Stomach smooth muscle (tissue), 2 donors: ENCODE results near the gene PAK5.
"Not testable (repeated sequence)": the region's sequence is repeated elsewhere in the genome, so short reads cannot be mapped to it uniquely, and the experiment has no call there.

Experiments
- H3K27ac ChIP-seq: one replicate; pipeline ENCODE4 v1.7.0; 2013; ENCODE audit warnings: mild to moderate bottlenecking, low read length, inconsistent platforms
- H3K27me3 ChIP-seq, 2 donors: one replicate each; pipeline ENCODE4 v1.7.0; 2013; ENCODE audit warnings: low read length in 2 of 2; ENCODE audit not compliant: insufficient read depth in 2 of 2, control insufficient read depth in 1 of 2
- H3K36me3 ChIP-seq, 2 donors: one replicate each; pipeline ENCODE4 v1.7.0; 2013; ENCODE audit warnings: low read length in 2 of 2; ENCODE audit not compliant: control insufficient read depth in 2 of 2, insufficient read depth in 2 of 2
- H3K4me1 ChIP-seq: one replicate; pipeline ENCODE4 v1.7.0; 2013; ENCODE audit warnings: low read length; ENCODE audit not compliant: control insufficient read depth, insufficient read depth
- H3K4me3 ChIP-seq, 2 donors: one replicate each; pipeline ENCODE4 v1.7.0; 2013; ENCODE audit warnings: low read length in 2 of 2
- H3K9ac ChIP-seq, 2 donors: one replicate each; pipeline ENCODE4 v1.7.0; 2013; ENCODE audit warnings: low read length in 2 of 2, mild to moderate bottlenecking in 1 of 2
- H3K9me3 ChIP-seq, 2 donors: one replicate each; pipeline ENCODE4 v1.7.0; 2013; ENCODE audit warnings: low read length in 2 of 2; ENCODE audit not compliant: control insufficient read depth in 2 of 2
- donor health status: healthy.
- donor health status: Pancreatic carcinoma.

Gene PAK5

DNA sequence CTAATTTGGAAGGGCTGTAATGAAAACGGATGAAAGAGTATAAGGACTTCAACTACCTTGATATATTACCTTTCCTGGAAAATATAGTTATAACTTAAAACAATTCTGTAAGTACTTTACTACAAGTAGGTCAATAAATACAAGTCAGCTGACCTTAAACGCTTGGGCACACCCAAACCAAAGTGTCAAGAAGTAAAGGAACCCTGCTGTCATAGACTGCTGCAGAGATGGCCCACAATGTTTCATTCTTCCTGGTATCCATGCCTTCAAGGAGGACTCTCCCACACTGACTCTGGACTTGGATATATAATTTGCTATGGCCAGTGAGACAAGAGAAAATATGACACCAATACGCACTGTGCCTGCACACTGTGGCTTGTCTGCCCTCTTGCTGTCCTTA, 192.5 kb downstream of the PAK5 start:
- H3K27ac ChIP-seq = no peak overlapping the region
- no peaks in the 10 kb centered on the region for H3K9me3 ChIP-seq
- H3K4me3 ChIP-seq = no peak overlapping the region
- H3K9ac ChIP-seq = no peak overlapping the region
- H3K4me1 ChIP-seq = no peaks in the 10 kb centered on the region
- H3K36me3 ChIP-seq = no peaks in the 10 kb centered on the region
- H3K27me3 ChIP-seq = no peaks in the 10 kb centered on the region

GRCh38 chr20:9642882-9643281, 196.0 kb downstream of the PAK5 start:
- Histone ChIP-seq H3K27ac (no peak overlapping the region), H3K4me1 (no peaks in the 10 kb centered on the region), H3K36me3 (no peaks in the 10 kb centered on the region), H3K4me3 (no peak overlapping the region), H3K9me3 (no peaks in the 10 kb centered on the region), H3K27me3 (no peaks in the 10 kb centered on the region), H3K9ac (no peak overlapping the region)

DNA sequence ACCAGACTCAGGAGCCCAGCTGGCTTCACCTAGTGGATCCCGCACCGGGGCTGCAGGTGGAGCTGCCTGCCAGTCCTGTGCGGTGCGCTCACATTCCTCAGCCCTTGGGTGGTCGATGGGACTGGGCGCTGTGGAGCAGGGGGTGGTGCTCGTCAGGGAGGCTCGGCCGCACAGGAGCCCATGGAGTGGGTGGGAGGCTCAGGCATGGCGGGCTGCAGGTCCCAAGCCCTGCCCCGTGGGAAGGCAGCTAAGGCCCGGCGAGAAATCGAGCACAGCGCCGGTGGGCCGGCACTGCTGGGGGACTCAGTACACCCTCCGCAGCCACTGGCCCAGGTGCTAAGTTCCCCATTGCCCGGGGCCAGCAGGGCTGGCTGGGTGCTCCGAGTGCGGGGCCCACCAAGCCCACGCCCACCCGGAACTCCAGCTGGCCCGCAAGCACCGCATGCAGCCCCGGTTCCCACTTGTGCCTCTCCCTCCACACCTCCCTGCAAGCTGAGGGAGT, 197.3 kb downstream of the PAK5 start:
- not testable (repeated sequence) for H3K9me3 ChIP-seq, H3K27me3 ChIP-seq, H3K36me3 ChIP-seq, H3K9ac ChIP-seq, H3K27ac ChIP-seq, H3K4me3 ChIP-seq, H3K4me1 ChIP-seq

DNA sequence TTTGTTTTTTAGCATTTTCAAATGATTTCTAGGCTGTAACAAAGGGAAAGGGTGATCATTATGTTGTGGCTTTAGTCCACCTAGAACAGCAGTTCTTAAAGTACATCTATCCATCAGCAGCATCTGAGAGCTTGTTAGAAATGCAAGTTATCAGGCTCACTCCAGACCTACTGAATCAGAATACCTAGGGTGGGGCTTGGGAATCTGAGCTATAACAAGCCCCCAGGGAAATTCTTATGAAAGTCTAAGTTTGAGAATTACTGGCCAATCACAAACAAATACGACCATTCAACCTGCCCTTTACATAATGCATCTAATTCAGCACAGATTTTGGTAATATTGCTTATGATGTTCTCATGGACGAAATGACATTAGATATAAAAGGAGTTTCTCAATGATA, 201.0 kb downstream of the PAK5 start:
- Histone ChIP-seq H3K27me3 (no peaks in the 10 kb centered on the region), H3K9ac (no peak overlapping the region), H3K4me3 (no peak overlapping the region), H3K27ac (no peak overlapping the region), H3K9me3 (no peaks in the 10 kb centered on the region), H3K4me1 (no peaks in the 10 kb centered on the region), H3K36me3 (no peaks in the 10 kb centered on the region)

GRCh38 chr20:9635750-9636149, 203.1 kb downstream of the PAK5 start:
- no peaks in the 10 kb centered on the region for H3K27me3 ChIP-seq
- no peaks in the 10 kb centered on the region for H3K9me3 ChIP-seq
- no peaks in the 10 kb centered on the region for H3K4me1 ChIP-seq
- H3K9ac ChIP-seq = no peak overlapping the region
- H3K4me3 ChIP-seq = no peak overlapping the region
- no peak overlapping the region for H3K27ac ChIP-seq
- no peaks in the 10 kb centered on the region for H3K36me3 ChIP-seq

DNA sequence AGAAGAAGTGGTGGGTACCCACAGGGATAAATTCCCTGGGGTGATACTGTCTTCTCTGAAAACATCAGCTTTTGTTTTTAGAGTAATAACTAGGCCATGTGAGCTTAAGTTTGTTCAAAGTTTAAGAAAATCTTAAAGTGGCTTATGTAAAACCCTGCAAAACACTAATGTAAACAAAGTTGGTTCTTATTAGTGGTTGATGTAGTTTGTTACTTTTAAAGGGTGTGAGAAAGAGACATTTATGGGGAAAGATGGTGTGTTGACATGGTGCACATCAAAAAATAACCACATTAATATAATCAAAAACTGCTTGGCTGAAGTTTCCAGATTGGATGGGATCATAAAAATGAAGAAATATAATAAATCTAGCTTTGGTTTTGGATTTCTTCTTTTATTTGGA, 204.5 kb downstream of the PAK5 start:
- Histone ChIP-seq H3K36me3 (no peaks in the 10 kb centered on the region), H3K4me3 (no peak overlapping the region), H3K4me1 (no peaks in the 10 kb centered on the region), H3K27ac (no peak overlapping the region), H3K9me3 (no peaks in the 10 kb centered on the region), H3K9ac (no peak overlapping the region), H3K27me3 (no peaks in the 10 kb centered on the region)

DNA sequence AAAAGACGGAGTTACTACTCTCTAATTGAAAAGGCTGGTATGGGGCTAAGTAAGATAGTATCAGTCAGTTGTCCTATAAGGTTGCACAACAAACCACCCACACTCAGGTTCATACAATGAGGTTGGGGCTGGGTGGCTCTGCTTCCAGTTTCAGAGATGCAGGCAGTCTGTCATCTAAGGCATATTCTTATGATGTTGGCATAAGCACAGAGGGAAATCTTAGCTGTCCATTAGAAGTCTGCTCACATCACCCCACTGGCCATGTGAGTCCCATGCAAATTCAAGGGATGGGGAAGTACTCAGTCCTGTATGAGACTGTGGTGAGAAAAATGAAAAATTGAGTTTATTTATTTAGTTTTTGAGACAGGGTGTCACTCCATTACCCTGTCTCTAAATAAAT, 205.9 kb downstream of the PAK5 start:
- Histone ChIP-seq H3K36me3 (no peaks in the 10 kb centered on the region), H3K27me3 (no peaks in the 10 kb centered on the region), H3K9me3 (peaks cover 0 to 2% of the 10 kb centered on the region in 2 donors), H3K9ac (no peak overlapping the region), H3K4me1 (no peaks in the 10 kb centered on the region), H3K27ac (no peak overlapping the region), H3K4me3 (no peak overlapping the region)

DNA sequence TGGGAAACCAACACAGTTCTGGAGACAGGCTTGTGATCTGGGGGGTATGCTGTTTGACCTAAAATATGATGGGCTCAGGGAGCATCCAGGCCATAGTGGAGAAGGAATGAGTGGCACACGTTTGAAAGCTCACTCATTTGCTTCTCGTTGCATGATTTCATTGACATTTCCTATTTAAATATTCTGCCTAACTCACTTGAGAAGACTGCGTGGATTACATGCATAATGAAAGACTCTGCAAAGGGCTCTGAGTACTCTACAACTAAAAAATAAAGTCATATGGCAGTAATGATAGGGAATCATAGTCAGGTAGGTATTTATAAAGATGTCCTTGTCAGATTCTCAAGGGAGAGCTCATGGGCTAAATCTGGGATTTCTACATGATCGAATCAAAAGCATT, 206.6 kb downstream of the PAK5 start:
- no peaks in the 10 kb centered on the region for H3K36me3 ChIP-seq
- H3K4me3 ChIP-seq = no peak overlapping the region
- H3K9ac ChIP-seq = no peak overlapping the region
- H3K27ac ChIP-seq = no peak overlapping the region
- peaks cover 0 to 2% of the 10 kb centered on the region in 2 donors for H3K9me3 ChIP-seq
- H3K4me1 ChIP-seq = no peaks in the 10 kb centered on the region
- H3K27me3 ChIP-seq = no peaks in the 10 kb centered on the region

DNA sequence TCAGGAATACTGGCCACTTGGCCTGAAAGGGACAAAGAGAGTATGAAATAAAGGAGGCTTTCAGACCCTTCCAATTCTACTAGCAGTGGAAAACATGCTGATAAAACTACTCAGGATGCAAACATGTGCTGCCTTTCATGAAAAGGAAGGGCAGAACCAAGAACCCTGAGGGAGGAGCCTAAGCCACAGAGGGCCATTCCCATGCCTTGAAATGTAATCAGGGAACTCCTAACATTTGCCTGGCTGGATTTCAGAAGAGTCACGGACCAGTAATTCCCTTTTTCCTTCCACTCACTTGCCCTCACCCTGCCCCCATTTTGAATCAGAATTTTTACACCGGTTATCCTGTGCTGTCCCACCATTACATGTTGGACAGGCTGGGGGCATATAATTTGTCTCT, 208.3 kb downstream of the PAK5 start:
- Histone ChIP-seq H3K4me3 (no peak overlapping the region), H3K36me3 (no peaks in the 10 kb centered on the region), H3K4me1 (no peaks in the 10 kb centered on the region), H3K9ac (no peak overlapping the region), H3K27ac (no peak overlapping the region), H3K27me3 (no peaks in the 10 kb centered on the region), H3K9me3 (peaks cover 0 to 2% of the 10 kb centered on the region in 2 donors)

GRCh38 chr20:9629831-9630230, 209.0 kb downstream of the PAK5 start:
- no peak overlapping the region for H3K27ac ChIP-seq
- H3K9me3 ChIP-seq = peaks cover 0 to 2% of the 10 kb centered on the region in 2 donors
- H3K9ac ChIP-seq = no peak overlapping the region
- no peak overlapping the region for H3K4me3 ChIP-seq
- no peaks in the 10 kb centered on the region for H3K4me1 ChIP-seq
- H3K27me3 ChIP-seq = no peaks in the 10 kb centered on the region
- no peaks in the 10 kb centered on the region for H3K36me3 ChIP-seq

DNA sequence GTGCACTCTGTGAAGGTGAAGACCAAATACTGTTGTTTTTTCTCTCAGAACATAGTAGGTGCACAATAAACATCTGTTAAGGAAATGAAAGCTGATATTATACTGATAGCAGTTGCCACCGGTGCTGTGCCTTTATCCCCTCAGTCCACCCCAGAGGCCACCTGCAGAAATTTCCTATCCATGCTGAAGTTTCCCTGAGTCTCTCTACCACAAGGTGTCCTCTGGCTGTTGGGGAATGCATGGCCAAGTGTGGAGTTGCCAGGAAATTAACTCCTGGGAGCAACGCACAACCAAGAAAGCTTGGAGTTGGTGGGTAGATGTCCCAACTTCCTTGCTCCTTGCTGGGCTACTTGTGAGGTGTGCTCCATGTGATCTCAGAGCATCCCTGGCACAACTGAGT, 210.3 kb downstream of the PAK5 start:
- H3K4me1 ChIP-seq = no peaks in the 10 kb centered on the region

More for the DNA sequence above, 210.3 kb downstream of the PAK5 start:
- H3K27ac ChIP-seq = no peak overlapping the region
- H3K9me3 ChIP-seq = peaks cover 0 to 2% of the 10 kb centered on the region in 2 donors
- H3K4me3 ChIP-seq = no peak overlapping the region
- H3K27me3 ChIP-seq = no peaks in the 10 kb centered on the region
- H3K36me3 ChIP-seq = no peaks in the 10 kb centered on the region
- H3K9ac ChIP-seq = no peak overlapping the region
